Colonic mucosa (tissue), 4 donors: ENCODE results near the gene RIOX2. TPM values are rescaled to one million over a fixed set of nuclear protein-coding genes. Genes with fewer than 3 reads are reported as not detected.

ENCODE experiments used
- DNase-seq: peaks from one replicate; pipeline ENCODE4 v3.0.0-alpha.2; 2020
- H3K27ac ChIP-seq: fragments of 200-600 bp; one replicate; pipeline ENCODE4 v1.8.0; 2021
- H3K27me3 ChIP-seq: fragments of 200-600 bp; one replicate; pipeline ENCODE4 v1.8.0; 2021
- H3K36me3 ChIP-seq: fragments of 200-600 bp; one replicate; pipeline ENCODE4 v1.8.0; 2021
- H3K4me1 ChIP-seq: fragments of 200-600 bp; one replicate; pipeline ENCODE4 v1.8.0; 2021; ENCODE audit warnings: mild to moderate bottlenecking
- H3K4me3 ChIP-seq: fragments of 200-600 bp; one replicate; pipeline ENCODE4 v1.8.0; 2021
- H3K9ac ChIP-seq, 2 donors: one replicate each; pipeline ENCODE4 v1.7.0; 2013; ENCODE audit warnings: control low read depth in 2 of 2, low read depth in 2 of 2, low read length in 2 of 2
- H3K9me3 ChIP-seq: fragments of 200-600 bp; one replicate; pipeline ENCODE4 v1.8.0; 2021
- CTCF ChIP-seq: fragments of 200-600 bp; IDR thresholded peaks from one replicate; pipeline ENCODE4 v1.8.0; 2022; ENCODE audit warnings: antibody characterized with exemption, mild to moderate bottlenecking
- intact Hi-C: fragments of 100-400 bp; cut with DNase I; formaldehyde crosslinking; loops from one replicate; pipeline ENCODE4 v1.14.1; 2022
- total RNA-seq, 2 donors: library from RNA; stranded (reverse); fragmentation: NEBNext Ultra II Directional in 1 of 2; extraction: Animal tissue kit (Norgen Biotek cat#: 25700) in 1 of 2; gene quantifications; one replicate each; pipeline ENCODE4 v1.2.1, GENCODE V29; 2021
- donor health status: healthy.
- donor health status: DM: no; HTN: no; CAD: no.
- donor health status: DM: no; HTN: no; CAD: no.

Gene RIOX2
- total RNA-seq, 2 donors from 2014 or later: 17.6 to 21.9 TPM

- no peak for DNase-seq
- Histone ChIP-seq H3K9me3 (no peaks in the 10 kb centered on the region), H3K9ac (no peak overlapping the region), H3K27me3 (no peaks in the 10 kb centered on the region), H3K36me3 (no peaks in the 10 kb centered on the region), H3K4me3 (no peak overlapping the region), H3K4me1 (peaks cover 4% of the 10 kb centered on the region), H3K27ac (no peak overlapping the region)
- TF ChIP-seq CTCF: no peak
- intact Hi-C loops: loop anchor here (10.0 kb wide), 1 partner anchor 151 kb away; the partner anchor contains the start of gene CRYBG3
Measured at GRCh38 chr3:97975466-97975865, 3.2 kb upstream of the RIOX2 start.

GRCh38 chr3:97974996-97975395 lies 2.8 kb upstream of the RIOX2 start:
- intact Hi-C loops: loop anchor here (10.0 kb wide), 1 partner anchor 150 kb away; the partner anchor contains the start of gene CRYBG3
- Histone ChIP-seq H3K9ac (no peak overlapping the region), H3K9me3 (no peaks in the 10 kb centered on the region), H3K27me3 (no peaks in the 10 kb centered on the region), H3K4me3 (no peak overlapping the region), H3K4me1 (peaks cover 4% of the 10 kb centered on the region), H3K27ac (no peak overlapping the region), H3K36me3 (no peaks in the 10 kb centered on the region)
- DNase-seq: no peak
- TF ChIP-seq CTCF: no peak

- H3K36me3 ChIP-seq: no peaks in the 10 kb centered on the region
- TF ChIP-seq CTCF: no peak
- no peak overlapping the region for H3K9ac ChIP-seq
- intact Hi-C loops: loop anchor here (10.0 kb wide), 1 partner anchor 148 kb away; the partner anchor contains the start of gene CRYBG3
- no peak for DNase-seq
- H3K27ac ChIP-seq: peak overlapping the region; percentile 80
- no peaks in the 10 kb centered on the region for H3K9me3 ChIP-seq
- H3K27me3 ChIP-seq: no peaks in the 10 kb centered on the region
- peak overlapping the region; percentile 77 for H3K4me3 ChIP-seq
- peaks cover 4% of the 10 kb centered on the region for H3K4me1 ChIP-seq
Measured at GRCh38 chr3:97972976-97973375, 745 bp upstream of the RIOX2 start.

GRCh38 chr3:97970956-97971620 lies 1.1 kb downstream of the RIOX2 start:
- Histone ChIP-seq H3K27me3 (no peaks in the 10 kb centered on the region), H3K9me3 (no peaks in the 10 kb centered on the region), H3K36me3 (no peaks in the 10 kb centered on the region), H3K27ac (peak overlapping the region; percentile 80), H3K9ac (peak overlapping the region; percentile 75), H3K4me3 (peak overlapping the region; percentile 77), H3K4me1 (peaks cover 4% of the 10 kb centered on the region)
- TF ChIP-seq CTCF: no peak
- intact Hi-C loops: loop anchor here (10.0 kb wide), 1 partner anchor 146 kb away; the partner anchor contains the start of gene CRYBG3
- DNase-seq: no peak

- DNase-seq: no peak
- Histone ChIP-seq H3K27ac (no peak overlapping the region), H3K9ac (no peak overlapping the region), H3K36me3 (no peaks in the 10 kb centered on the region), H3K9me3 (no peaks in the 10 kb centered on the region), H3K4me3 (no peak overlapping the region), H3K4me1 (peaks cover 4% of the 10 kb centered on the region), H3K27me3 (no peaks in the 10 kb centered on the region)
- intact Hi-C loops: loop anchor here (10.0 kb wide), 1 partner anchor 145 kb away; the partner anchor contains the start of gene CRYBG3
- TF ChIP-seq CTCF: no peak
Measured at GRCh38 chr3:97970156-97970555, 2.1 kb downstream of the RIOX2 start.
